ENCODE results near the gene MNX1.

MNX1 gene

GRCh38 chr7:156966387-156966786, 44.1 kb downstream of the MNX1 start:
- DNase-seq, result no peak

GRCh38 chr7:156964971-156965370, 45.5 kb downstream of the MNX1 start:
- no peak for DNase-seq

GRCh38 chr7:156963472-156963871, 47.0 kb downstream of the MNX1 start:
- DNase-seq, result no peak

DNA sequence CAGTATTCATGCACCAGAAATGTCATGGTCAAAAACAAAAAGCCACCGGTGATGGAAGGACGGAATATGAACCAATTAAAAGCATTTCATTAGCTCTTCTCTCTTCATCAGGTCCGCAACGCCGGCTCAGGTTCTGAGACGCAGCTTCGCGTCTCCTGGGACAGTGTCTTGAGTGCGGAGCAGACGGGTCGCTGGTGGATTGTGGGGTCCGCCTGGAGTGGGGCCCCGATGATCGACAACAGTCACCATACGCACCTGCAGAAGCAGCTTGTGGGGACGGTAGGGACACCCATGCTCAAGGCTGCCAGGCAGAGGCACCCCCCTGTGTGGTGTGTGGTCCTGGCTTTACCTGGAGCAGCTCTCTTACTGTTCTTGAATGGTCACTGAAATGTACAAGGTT, 47.6 kb downstream of the MNX1 start:
- DNase-seq, result no peak

GRCh38 chr7:156962145-156962544, 48.3 kb downstream of the MNX1 start:
- DNase-seq, result no peak

- no peak for DNase-seq
Measured at GRCh38 chr7:156956727-156957126, 53.7 kb downstream of the MNX1 start.

DNA sequence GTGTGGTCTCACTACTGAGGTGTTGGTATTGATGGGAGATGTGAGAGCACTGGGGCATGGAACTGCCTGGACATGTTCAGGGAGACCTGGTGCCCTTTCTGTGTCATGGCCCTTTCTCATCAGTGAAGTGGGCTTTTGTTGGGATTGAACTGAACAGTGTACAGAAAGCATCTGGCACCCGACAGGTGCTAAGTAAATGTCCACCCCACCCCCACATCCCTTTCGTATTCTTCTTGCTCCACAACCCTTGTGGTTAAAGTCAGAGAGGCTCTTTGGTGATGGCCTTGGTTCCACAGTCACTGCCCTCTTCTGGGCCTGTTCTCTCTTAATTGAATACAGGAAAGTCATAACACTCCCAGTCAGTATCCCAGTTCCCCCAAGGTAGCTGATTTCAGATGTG, 55.5 kb downstream of the MNX1 start:
- DNase-seq, result no peak
